ENCODE data around the gene LMAN2L. TPM values are rescaled to one million over a fixed set of nuclear protein-coding genes. Genes with fewer than 3 reads are reported as not detected.

Gene LMAN2L
- polyA plus RNA-seq, 3 donors: 6.2 to 11.7 (median 10.2) TPM

- no peak overlapping the region for H3K27ac ChIP-seq (ENCODE audit: low read depth, low read length)
- WGBS, 3 donors: 28 to 42% (median 36%) methylated on average over 15 of the region's 15 CpGs
These were observed 22.9 kb upstream of the LMAN2L start for GRCh38 chr2:96762529-96763311.

GRCh38 chr2:96760986-96761832 lies 21.3 kb upstream of the LMAN2L start:
- no peak overlapping the region for H3K27ac ChIP-seq (ENCODE audit: low read depth, low read length)
- 22 to 33% (median 24%) methylated on average over 44 to 59 of the region's 59 CpGs for WGBS, 3 donors

- H3K27ac ChIP-seq (ENCODE audit: low read depth, low read length): no peak within 1 kb of the TSS
- WGBS, 3 donors: 4 to 5% (median 4%) methylated on average over 45 to 62 of the region's 62 CpGs
These were observed 20.4 kb upstream of the LMAN2L start, which contains the start of gene CNNM4 for GRCh38 chr2:96760036-96760985. CNNM4 (plus strand) TSS chr2:96760902; CDS start chr2:96761000, 98 bp downstream.

GRCh38 chr2:96759548-96759947 lies 19.7 kb upstream of the LMAN2L start:
- no peak overlapping the region for H3K27ac ChIP-seq (ENCODE audit: low read depth, low read length)
- 83 to 100% (median 92%) methylated on average over 4 of the region's 4 CpGs for WGBS, 3 donors

- 80 to 93% (median 83%) methylated on average over 3 of the region's 3 CpGs for WGBS, 3 donors
- no peak overlapping the region for H3K27ac ChIP-seq (ENCODE audit: low read depth, low read length)
These were observed 19.1 kb upstream of the LMAN2L start for GRCh38 chr2:96758987-96759386.

GRCh38 chr2:96757477-96757860 lies 17.6 kb upstream of the LMAN2L start:
- WGBS, 3 donors: 93 to 96% (median 96%) methylated on average over 6 of the region's 6 CpGs

GRCh38 chr2:96756788-96757476 lies 17.1 kb upstream of the LMAN2L start:
- 77 to 86% (median 81%) methylated on average over 5 of the region's 5 CpGs for WGBS, 3 donors
- H3K27ac ChIP-seq (ENCODE audit: low read depth, low read length): no peak overlapping the region

More at GRCh38 chr2:96757477-96757860, 17.6 kb upstream of the LMAN2L start:
- H3K27ac ChIP-seq (ENCODE audit: low read depth, low read length): no peak overlapping the region

GRCh38 chr2:96754317-96754716 lies 14.5 kb upstream of the LMAN2L start:
- no peak overlapping the region for H3K27ac ChIP-seq (ENCODE audit: low read depth, low read length)

GRCh38 chr2:96753661-96754282 lies 13.9 kb upstream of the LMAN2L start:
- WGBS, 3 donors: 47 to 55% (median 49%) methylated on average over 7 of the region's 7 CpGs
- H3K27ac ChIP-seq (ENCODE audit: low read depth, low read length): no peak overlapping the region

GRCh38 chr2:96751800-96752199 lies 11.9 kb upstream of the LMAN2L start:
- WGBS, 3 donors: 89 to 92% (median 92%) methylated on average over 9 of the region's 9 CpGs
- H3K27ac ChIP-seq (ENCODE audit: low read depth, low read length): no peak overlapping the region

- H3K27ac ChIP-seq (ENCODE audit: low read depth, low read length): no peak overlapping the region
These were observed 7.3 kb upstream of the LMAN2L start for GRCh38 chr2:96747061-96747617.

GRCh38 chr2:96739076-96739632 lies 710 bp downstream of the LMAN2L start:
- no peak overlapping the region for H3K27ac ChIP-seq (ENCODE audit: low read depth, low read length)
- WGBS, 3 donors: 7 to 20% (median 20%) methylated on average over 4 of the region's 4 CpGs

More at GRCh38 chr2:96747061-96747617, 7.3 kb upstream of the LMAN2L start:
- WGBS, 3 donors: 50 to 58% (median 53%) methylated on average over 6 of the region's 6 CpGs

- no peak overlapping the region for H3K27ac ChIP-seq (ENCODE audit: low read depth, low read length)
- 37 to 64% (median 59%) methylated on average over 2 of the region's 2 CpGs for WGBS, 3 donors
These were observed 2.0 kb downstream of the LMAN2L start for GRCh38 chr2:96737831-96738230.

GRCh38 chr2:96737251-96737650 lies 2.6 kb downstream of the LMAN2L start:
- no peak overlapping the region for H3K27ac ChIP-seq (ENCODE audit: low read depth, low read length)
- 68 to 81% (median 70%) methylated on average over 2 of the region's 2 CpGs for WGBS, 3 donors

GRCh38 chr2:96734880-96735583 lies 4.8 kb downstream of the LMAN2L start:
- WGBS, 3 donors: 65 to 75% (median 75%) methylated on average over 8 of the region's 8 CpGs
- no peak overlapping the region for H3K27ac ChIP-seq (ENCODE audit: low read depth, low read length)

- H3K27ac ChIP-seq (ENCODE audit: low read depth, low read length): no peak overlapping the region
- WGBS, 3 donors: 82 to 85% (median 83%) methylated on average over 3 of the region's 3 CpGs
These were observed 5.9 kb downstream of the LMAN2L start for GRCh38 chr2:96733931-96734330.
